ENCODE results near the gene SLC13A3.

DNA sequence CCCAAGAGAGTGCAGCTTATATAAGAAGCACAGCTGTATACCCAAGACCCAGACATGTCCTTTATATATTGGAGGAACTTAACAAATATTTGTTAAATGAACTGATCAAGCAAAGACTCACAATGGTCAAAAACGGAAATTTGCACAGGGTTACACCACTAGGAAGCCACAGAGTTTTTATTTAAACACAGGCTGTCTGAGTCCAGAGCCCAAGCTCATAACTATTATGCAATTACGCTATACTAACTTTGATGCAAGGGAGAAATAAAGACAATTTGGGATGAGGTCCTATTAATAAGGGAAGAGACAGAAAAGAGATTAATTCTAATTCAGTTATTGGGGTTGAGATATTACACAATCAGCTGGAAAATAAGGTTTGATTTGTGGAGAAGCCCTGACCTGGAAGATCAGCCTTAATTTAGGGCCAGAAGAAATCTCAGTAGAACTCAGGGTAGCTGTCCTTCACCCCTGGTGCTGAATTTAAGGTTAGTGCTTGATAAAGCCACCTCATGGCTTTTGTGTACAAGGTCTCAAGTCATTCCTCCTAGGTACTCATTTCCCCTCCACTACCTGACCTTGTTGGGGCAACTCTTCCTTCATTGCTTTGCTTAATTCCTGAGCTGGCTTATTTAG is 127.4 kb downstream of the SLC13A3 start:
- TF ChIP-seq CTCF (IDR thresholded peaks at IDR 0.05; ENCODE audit: low read depth, low read length, poor library complexity, severe bottlenecking), result no peak
- no peak for TF ChIP-seq EZH2phosphoT487 (IDR thresholded peaks at IDR 0.05; ENCODE audit: borderline replicate concordance, low read length)

Data from DOHH2 (cell line).